Brain microvascular endothelial cell (primary cell): Measurements from ENCODE around the gene PHAF1.
A peak's percentile ranks its signal among the peaks of the same experiment; 100 is the strongest.

Experiments
- DNase-seq: peaks from one replicate; pipeline ENCODE4 v3.0.0-alpha.2; 2020
- H3K27ac ChIP-seq: fragments of 250-450 bp; sonication (Bioruptor Pico); 2 replicates; pipeline ENCODE4 v1.5.1; 2020; ENCODE audit warnings: mild to moderate bottlenecking, moderate library complexity
- H3K27me3 ChIP-seq: fragments of 250-450 bp; sonication (Bioruptor Pico); replicated peaks from 2 replicates; pipeline ENCODE4 v1.5.1; 2020; ENCODE audit warnings: mild to moderate bottlenecking
- H3K36me3 ChIP-seq: fragments of 250-450 bp; sonication (Bioruptor Pico); replicated peaks from 2 replicates; pipeline ENCODE4 v1.5.1; 2020; ENCODE audit warnings: mild to moderate bottlenecking
- H3K4me3 ChIP-seq: 2 replicates; pipeline ENCODE4 v1.5.1; 2011; ENCODE audit warnings: low read depth, mild to moderate bottlenecking, control low read depth, low read length, moderate library complexity
- in situ Hi-C: cut with HindIII; loops from 2 replicates; pipeline ENCODE4 v1.10.0; 2017; ENCODE audit warnings: low sequenced_read_pairs, low pct_ligation_motif_present
- TF ChIP-seq, protein P1 (sequence below): IDR thresholded peaks from 2 replicates; pipeline ENCODE4 v1.5.1; 2011; ENCODE audit warnings: low read depth, mild to moderate bottlenecking, moderate library complexity, low read length, control low read depth, inconsistent platforms; ENCODE audit errors: missing control alignments

PHAF1 gene

DNA sequence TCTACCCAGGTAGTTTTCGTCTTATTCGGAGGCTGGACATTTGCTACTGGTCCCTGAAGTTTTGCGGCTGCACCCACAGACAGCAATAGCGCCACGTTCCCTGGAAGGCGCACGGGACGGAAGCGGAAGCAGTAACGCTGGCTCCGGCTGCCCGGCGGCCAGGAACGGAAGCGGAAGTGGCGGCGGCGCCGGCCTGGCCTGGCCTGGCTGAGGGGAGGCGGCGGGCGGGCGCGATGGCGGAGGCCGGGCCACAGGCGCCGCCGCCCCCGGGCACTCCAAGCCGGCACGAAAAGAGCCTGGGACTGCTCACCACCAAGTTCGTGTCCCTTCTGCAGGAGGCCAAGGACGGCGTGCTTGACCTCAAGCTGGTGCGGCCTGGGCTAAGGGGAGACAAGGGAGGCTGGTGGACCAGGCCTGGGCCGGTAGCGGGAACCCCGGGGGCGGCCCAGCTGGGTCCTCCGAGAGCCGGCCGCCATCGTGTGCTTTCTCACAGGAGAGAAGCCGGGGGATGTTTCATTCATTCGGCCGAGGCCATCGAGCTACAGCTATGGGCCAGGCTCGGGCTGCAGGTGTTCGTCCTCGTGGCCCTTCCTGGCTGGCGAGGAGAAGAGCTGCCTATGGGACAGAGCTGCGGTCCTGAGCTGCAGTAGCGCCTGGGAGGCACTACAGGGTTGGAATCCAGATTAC, 82.4 kb downstream of the PHAF1 start, which contains the start of gene E2F4:
Gene E2F4 (plus strand): TSS at position 161 of the 687 bp plus-strand sequence. CDS start 73 bp downstream, at position 234.
- in situ Hi-C loops, result no loop called here
- H3K4me3 ChIP-seq, result peak within 1 kb of the TSS; percentile 94
- H3K27ac ChIP-seq, result peak within 1 kb of the TSS; percentile 54
- no peaks in the 10 kb centered on the region for H3K27me3 ChIP-seq
- peak; percentile 79 for DNase-seq
- TF ChIP-seq, protein P1, sequence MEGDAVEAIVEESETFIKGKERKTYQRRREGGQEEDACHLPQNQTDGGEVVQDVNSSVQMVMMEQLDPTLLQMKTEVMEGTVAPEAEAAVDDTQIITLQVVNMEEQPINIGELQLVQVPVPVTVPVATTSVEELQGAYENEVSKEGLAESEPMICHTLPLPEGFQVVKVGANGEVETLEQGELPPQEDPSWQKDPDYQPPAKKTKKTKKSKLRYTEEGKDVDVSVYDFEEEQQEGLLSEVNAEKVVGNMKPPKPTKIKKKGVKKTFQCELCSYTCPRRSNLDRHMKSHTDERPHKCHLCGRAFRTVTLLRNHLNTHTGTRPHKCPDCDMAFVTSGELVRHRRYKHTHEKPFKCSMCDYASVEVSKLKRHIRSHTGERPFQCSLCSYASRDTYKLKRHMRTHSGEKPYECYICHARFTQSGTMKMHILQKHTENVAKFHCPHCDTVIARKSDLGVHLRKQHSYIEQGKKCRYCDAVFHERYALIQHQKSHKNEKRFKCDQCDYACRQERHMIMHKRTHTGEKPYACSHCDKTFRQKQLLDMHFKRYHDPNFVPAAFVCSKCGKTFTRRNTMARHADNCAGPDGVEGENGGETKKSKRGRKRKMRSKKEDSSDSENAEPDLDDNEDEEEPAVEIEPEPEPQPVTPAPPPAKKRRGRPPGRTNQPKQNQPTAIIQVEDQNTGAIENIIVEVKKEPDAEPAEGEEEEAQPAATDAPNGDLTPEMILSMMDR, result no peak
- peaks cover 37% of the 10 kb centered on the region for H3K36me3 ChIP-seq

DNA sequence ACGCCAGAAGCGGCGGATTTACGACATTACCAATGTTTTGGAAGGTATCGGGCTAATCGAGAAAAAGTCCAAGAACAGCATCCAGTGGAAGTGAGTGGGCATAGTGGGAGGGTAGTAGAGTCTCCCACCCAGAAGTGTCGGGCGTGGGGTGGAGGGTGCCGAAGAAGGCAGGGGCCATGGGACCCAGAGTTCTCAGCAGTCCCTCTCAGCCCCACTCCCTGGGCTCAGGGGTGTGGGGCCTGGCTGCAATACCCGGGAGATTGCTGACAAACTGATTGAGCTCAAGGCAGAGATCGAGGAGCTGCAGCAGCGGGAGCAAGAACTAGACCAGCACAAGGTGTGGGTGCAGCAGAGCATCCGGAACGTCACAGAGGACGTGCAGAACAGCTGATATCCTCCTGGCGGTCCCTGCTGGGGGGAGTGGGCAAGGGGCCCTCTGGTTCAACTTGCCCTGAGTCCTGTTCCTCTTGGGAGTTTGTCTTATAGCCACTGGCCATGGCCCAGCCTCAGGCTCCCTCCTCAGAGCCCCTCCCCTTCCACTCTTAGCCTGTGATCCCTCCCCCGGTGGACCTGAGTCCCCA, 83.1 kb downstream of the PHAF1 start:
- Histone ChIP-seq H3K27me3 (no peaks in the 10 kb centered on the region), H3K27ac (peak overlapping the region; percentile 54), H3K36me3 (peaks cover 45% of the 10 kb centered on the region), H3K4me3 (peak overlapping the region; percentile 94)
- DNase-seq, result no peak
- TF ChIP-seq, protein P1, result no peak
- in situ Hi-C loops, result no loop called here

DNA sequence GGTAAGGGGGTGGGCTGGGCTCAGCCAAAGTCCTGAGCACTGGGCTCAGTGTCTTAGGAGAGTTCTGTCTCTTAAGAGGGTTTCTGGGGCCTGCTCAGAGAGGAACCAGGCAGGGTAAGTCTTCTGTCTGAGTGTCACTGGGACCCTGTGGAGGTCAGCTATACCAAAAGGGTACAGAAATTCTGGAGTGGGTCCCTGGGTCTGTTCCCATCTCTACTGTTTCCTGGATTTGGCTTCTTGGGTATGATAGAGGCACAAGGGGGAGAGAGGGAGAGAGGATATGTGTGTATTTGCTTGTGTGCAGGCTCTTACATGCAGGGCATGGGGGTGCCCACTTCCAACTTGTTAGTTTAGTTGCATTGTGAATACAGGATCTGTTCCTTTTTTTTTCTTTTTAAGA, 83.8 kb downstream of the PHAF1 start:
- TF ChIP-seq, protein P1, result no peak
- DNase-seq, result no peak
- in situ Hi-C loops, result no loop called here
- Histone ChIP-seq H3K36me3 (peaks cover 50% of the 10 kb centered on the region), H3K27ac (no peak overlapping the region), H3K27me3 (no peaks in the 10 kb centered on the region), H3K4me3 (no peak overlapping the region)

DNA sequence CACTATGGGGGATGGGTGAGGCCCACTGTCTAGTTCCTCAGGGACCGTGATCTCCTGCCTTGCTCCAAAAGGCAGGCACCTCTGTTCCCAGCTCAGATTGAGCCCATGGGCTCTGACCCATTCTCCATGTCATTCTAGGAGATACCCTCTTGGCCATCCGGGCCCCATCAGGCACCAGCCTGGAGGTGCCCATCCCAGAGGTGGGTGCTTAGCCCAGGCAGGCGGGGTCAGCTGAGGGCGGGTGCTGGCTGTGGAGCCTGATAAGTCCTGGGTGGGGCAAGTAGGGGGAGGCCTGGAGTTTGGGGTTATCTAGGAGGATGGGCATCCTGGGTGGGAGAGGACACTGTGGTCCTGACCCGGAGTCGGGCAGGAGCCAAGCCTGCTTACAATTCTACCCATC, 84.5 kb downstream of the PHAF1 start:
- TF ChIP-seq, protein P1, result no peak
- no peak for DNase-seq
- in situ Hi-C loops, result no loop called here
- Histone ChIP-seq H3K27ac (no peak overlapping the region), H3K4me3 (no peak overlapping the region), H3K27me3 (no peaks in the 10 kb centered on the region), H3K36me3 (peaks cover 51% of the 10 kb centered on the region)

DNA sequence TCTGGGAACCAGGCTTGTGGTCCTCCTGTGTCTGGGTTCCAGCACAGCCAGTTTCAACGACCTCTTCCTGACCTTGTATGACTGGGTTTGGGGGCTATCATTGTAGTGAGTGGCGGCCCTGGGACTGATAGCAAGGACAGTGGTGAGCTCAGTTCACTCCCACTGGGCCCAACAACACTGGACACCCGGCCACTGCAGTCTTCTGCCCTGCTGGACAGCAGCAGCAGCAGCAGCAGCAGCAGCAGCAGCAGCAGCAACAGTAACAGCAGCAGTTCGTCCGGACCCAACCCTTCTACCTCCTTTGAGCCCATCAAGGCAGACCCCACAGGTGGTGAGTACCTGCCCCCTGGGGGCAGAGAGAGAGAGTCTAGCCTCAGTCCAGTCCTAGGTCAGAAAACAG, 85.9 kb downstream of the PHAF1 start:
- in situ Hi-C loops, result no loop called here
- H3K27me3 ChIP-seq, result no peaks in the 10 kb centered on the region
- TF ChIP-seq, protein P1, result no peak
- H3K4me3 ChIP-seq, result no peak overlapping the region
- peaks cover 53% of the 10 kb centered on the region for H3K36me3 ChIP-seq
- no peak for DNase-seq
- H3K27ac ChIP-seq, result no peak overlapping the region
